Loucy (cell line): ENCODE measurements around the gene GRB2.
"Not testable (repeated sequence)": the region's sequence is repeated elsewhere in the genome, so short reads cannot be mapped to it uniquely, and the experiment has no call there.

Source experiments
- EZH2phosphoT487 ChIP-seq: fragments of 200-600 bp; IDR thresholded peaks from 2 replicates; pipeline ENCODE4 v1.6.1; 2018; ENCODE audit warnings: antibody characterized with exemption, mild to moderate bottlenecking, moderate library complexity, borderline replicate concordance
- TF ChIP-seq, protein P1 (sequence below): fragments of 200-600 bp; sonication (generic); conservative IDR thresholded peaks from 2 replicates; pipeline ENCODE4 v1.5.1; 2014; ENCODE audit warnings: mild to moderate bottlenecking, antibody characterized with exemption, low read length

DNA sequence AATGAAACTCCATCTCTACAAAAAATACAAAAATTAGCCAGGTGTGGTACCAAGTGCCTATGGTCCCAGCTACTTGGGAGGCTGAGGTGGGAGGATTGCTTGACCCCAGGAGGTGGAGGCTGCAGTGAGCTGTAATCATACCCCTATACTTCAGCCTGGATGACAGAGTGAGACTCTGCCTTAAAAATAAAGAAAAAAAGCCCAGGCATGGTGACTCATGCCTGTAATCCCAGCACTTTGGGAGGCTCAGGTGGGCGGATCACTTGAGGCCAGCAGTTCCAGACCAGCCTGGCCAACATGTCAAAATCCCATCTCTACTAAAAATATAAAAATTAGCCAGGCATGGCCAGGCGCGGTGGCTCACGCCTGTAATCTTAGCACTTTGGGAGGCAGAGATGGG, 125.3 kb downstream of the GRB2 start:
- TF ChIP-seq, protein P1, sequence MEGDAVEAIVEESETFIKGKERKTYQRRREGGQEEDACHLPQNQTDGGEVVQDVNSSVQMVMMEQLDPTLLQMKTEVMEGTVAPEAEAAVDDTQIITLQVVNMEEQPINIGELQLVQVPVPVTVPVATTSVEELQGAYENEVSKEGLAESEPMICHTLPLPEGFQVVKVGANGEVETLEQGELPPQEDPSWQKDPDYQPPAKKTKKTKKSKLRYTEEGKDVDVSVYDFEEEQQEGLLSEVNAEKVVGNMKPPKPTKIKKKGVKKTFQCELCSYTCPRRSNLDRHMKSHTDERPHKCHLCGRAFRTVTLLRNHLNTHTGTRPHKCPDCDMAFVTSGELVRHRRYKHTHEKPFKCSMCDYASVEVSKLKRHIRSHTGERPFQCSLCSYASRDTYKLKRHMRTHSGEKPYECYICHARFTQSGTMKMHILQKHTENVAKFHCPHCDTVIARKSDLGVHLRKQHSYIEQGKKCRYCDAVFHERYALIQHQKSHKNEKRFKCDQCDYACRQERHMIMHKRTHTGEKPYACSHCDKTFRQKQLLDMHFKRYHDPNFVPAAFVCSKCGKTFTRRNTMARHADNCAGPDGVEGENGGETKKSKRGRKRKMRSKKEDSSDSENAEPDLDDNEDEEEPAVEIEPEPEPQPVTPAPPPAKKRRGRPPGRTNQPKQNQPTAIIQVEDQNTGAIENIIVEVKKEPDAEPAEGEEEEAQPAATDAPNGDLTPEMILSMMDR = not testable (repeated sequence)
- TF ChIP-seq EZH2phosphoT487 = not testable (repeated sequence)
